NCI-H526 treated with DMSO at 0.1 percent for 48 hours (cell line): Measurements from ENCODE around the gene OR4D1.

Experiments
- DNase-seq: peaks from one replicate; lab custom pipeline; 2025; lab: John Stamatoyannopoulos, UW

OR4D1 gene

GRCh38 chr17:58153671-58154070 lies 5.5 kb downstream of the OR4D1 start:
- DNase-seq: no peak

DNA sequence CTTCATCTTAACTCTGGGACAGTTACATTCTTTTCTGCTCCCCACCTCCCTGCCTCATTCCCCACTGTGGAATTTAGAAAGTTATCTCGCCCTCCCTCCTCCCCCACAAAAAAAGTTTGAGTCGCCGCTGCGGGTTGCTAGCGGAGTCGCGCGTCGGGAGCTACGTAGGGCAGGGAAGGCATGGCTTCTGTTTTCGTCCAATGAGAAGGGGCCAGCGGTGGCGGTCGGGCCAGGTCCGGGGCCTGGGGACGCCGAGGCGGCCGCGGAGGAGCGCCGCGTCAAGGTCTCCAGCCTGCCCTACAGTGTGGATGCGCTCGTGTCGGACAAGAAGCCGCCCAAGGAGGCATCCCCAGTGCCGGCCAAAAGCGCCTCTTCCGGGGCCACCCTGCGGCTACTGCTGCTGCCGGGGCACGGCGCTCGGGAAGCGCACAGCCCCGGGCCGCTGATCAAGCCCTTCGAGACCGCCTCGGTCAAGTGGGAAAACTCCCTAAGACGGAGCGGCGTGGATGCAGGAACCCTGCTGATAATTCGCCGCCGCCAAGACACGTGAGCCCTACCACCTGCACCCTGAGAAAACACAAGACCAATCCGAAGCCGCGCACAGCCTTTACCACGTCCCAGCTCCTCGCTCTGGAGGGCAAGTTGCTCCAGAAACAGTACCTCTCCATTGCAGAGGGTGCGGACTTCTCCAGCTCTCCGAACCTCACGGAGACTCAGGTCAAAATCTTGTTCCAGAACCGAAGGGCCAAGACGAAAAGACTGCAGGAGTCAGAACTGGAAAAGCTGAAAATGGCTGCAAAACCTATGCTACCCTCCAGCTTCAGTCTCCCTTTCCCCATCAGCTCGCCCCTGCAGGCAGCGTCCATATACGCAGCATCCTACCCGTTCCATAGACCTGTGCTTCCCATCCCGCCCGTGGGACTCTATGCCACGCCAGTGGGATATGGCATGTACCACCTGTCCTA lies 8.9 kb downstream of the OR4D1 start:
- DNase-seq: peak; percentile 61

GRCh38 chr17:58158181-58158580 lies 10.0 kb downstream of the OR4D1 start:
- no peak for DNase-seq

- DNase-seq: no peak
Observed at GRCh38 chr17:58161566-58161965, 13.4 kb downstream of the OR4D1 start.

DNA sequence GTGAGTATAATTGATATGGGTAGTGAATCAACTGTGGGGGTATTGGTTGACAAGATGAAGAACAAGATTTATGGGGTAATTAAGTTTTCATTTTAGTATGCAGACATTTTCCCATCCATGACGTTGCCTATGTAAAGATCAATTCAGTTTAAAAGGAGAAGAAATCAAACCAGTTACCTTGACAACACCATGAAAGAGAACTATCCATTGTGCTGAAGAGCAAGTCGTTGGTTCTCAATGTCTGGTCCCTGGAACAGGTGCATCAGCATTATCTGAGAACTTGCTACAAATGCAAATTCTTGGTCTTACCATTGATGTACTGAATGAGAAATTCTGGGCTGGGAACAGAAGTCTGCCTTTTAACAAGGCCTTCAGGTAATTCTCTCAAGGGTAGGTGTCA lies 17.8 kb downstream of the OR4D1 start:
- no peak for DNase-seq

- no peak for DNase-seq
Observed at GRCh38 chr17:58166682-58167081, 18.5 kb downstream of the OR4D1 start, which contains the start of gene OR4D2. Gene OR4D2 (plus strand): TSS chr17:58166982. CDS start chr17:58169656, 2,674 bp downstream.

GRCh38 chr17:58170622-58171021 lies 22.4 kb downstream of the OR4D1 start:
- DNase-seq: no peak

DNA sequence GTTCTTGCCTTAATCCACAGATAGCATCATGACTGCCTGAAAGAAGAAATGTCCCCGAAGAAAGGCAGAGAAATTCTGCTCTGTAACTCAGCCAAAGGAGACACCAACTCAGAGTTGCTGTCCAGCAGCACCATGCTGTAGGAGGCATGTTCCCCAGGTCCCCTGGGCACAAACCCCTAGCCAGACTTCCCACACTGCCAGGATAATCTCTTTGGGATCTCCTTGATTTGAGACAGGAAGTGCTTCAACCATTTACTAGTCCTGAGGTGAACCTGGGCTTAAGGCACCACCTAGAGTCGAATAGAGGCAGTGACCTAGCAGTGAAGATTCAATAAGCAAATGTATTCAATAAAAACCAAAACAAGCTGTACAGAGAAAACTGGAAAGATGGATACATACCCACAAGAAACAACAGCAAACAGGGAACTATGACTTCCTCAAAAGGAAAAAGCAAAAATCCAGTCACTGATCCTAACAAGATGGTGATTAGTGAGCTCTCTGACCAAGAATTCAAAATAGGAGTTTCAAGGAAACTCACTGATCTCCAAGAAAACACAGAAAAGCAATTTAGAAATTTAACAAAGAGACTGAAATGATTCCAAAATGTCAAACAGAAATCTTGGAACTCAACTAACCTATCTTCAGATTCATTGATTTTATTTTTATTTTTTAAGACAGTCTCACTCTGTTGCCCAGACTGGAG lies 24.3 kb downstream of the OR4D1 start:
- DNase-seq: peak; percentile 68

GRCh38 chr17:58174871-58175270 lies 26.7 kb downstream of the OR4D1 start:
- DNase-seq: no peak

DNA sequence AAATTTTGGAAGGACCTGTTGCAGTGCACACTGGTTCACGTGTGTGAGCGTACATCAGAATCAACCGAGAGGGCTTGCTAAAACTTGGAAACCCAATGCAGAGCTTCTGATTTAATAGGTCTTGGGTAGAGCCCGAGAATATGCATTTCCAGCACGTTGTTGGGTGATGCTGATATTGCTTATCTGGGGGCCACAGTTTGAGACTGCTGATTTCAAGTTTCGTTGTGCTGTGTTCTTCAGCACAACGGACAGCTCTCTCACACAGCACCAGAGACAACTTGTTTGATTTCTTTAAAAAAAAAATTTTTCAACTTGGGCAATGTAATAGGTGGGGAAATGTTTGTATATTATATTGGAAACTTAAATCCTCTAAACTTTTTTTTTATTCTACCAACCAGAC lies 28.0 kb downstream of the OR4D1 start:
- DNase-seq: no peak

DNA sequence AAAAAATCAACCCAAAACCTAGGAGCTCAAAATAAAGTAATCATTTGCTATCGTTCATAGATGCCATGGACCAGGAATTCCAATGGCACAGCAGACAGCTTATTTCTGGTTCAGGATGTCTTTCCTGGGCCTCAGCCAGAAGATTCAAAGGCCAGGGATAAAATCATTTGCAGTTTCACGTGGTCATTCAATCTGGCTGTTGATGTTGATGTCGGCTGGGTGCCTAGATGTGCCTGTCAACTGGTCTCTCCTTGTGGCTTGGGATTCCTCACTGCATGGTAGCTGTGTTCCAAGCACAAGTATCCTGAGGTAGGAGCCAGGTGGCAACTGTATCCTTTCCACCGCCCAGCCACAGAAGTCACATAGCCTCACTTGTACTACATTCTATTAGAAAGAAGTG lies 33.6 kb downstream of the OR4D1 start:
- no peak for DNase-seq

DNA sequence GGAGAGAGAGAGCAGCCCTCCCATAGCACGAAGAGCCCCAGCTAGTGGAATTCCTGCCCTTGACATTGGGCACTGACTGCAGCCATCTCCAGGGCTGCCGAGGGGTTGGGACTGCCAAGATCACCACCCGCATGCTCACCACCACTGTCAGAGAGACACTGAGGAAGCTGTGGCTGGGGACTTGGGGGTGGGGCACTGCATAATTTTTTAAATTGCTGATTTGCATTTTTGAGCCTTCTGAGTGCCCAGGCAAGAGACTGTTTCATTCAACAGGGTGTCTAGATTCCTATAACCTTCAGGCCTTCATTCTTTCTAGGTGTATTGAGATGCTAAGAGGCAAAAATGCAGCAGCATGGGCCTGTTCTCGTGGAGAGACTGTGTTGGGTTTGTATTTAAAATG lies 35.3 kb downstream of the OR4D1 start:
- DNase-seq: no peak

GRCh38 chr17:58184308-58184985 lies 36.3 kb downstream of the OR4D1 start:
- no peak for DNase-seq

DNA sequence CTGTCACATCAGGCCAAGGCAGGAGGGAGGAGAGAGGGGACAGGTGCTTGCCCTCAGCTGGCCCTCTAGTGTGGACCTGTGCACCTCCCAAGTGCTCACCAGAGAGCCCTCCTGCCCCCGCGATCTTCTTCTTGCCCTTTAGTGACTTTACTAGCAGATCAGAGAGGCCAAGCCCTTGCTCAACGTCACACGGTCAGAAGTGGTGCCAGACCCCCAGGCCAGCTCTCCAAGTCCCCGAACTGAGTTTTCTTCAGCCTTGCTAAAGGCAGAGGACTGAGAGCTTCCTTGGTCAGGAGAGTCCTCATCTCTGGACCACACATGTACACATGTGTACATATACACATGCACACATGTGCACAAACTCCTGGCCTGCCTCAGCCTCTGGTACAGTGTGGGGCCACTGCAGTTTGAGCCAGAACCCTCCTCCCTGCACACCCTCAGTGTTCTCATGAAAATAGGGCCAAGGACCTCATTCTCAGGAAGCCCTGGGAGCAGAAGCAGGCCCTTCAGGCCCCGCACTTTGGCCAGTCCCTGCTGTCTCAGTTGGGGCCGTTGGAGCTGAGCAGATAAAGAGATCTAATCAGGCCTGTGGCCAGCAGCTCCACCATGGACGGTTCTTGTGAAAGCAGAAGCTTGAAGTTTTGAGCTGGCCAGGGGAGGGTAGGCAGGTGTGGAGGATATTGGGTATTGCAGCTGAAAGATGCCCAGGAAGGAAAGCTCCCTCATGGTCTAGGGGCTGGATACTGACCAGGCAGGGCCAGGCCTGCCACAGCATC lies 37.0 kb downstream of the OR4D1 start:
- no peak for DNase-seq

GRCh38 chr17:58186591-58186990 lies 38.4 kb downstream of the OR4D1 start:
- no peak for DNase-seq

DNA sequence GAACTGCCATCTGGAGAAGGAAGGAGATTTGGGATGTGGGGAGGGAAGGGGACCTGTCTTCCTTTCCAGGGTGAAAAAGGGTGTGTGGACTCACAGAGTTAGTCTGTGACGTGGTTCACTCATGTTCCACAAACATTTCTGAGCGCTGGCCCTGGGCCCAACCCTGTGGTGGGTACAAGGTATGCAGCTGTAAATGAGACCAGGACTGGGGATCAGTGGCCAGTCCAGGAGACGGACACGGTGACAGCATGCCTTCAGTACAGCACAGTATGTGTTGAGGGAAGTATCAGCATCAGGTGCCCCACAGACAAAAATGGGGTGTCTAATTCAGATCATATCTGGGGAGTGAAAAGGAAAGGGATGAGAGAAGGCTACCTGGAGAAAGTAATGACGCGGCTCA lies 38.9 kb downstream of the OR4D1 start:
- no peak for DNase-seq

DNA sequence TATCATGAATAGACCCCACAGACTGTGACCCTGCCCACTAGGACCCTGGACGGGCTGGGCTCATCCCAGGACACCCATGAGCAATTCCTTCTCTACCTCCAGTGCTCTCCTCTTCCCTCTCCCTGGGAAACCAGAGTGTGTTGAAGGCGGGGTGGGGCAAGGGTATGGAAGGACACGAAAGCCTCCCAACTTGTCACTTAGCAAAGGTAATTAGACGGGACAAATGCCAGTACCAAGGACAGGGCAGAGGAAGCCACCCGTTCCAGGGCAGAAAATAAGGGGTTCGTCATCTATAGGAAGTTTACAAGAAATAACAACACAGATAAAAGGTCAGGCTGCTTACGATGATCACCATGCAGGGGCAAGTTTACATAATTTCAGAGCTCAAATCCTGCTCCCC lies 39.5 kb downstream of the OR4D1 start:
- no peak for DNase-seq

- DNase-seq: no peak
Observed at GRCh38 chr17:58189436-58190146, 41.4 kb downstream of the OR4D1 start.

- no peak for DNase-seq
Observed at GRCh38 chr17:58191241-58191896, 43.2 kb downstream of the OR4D1 start.

DNA sequence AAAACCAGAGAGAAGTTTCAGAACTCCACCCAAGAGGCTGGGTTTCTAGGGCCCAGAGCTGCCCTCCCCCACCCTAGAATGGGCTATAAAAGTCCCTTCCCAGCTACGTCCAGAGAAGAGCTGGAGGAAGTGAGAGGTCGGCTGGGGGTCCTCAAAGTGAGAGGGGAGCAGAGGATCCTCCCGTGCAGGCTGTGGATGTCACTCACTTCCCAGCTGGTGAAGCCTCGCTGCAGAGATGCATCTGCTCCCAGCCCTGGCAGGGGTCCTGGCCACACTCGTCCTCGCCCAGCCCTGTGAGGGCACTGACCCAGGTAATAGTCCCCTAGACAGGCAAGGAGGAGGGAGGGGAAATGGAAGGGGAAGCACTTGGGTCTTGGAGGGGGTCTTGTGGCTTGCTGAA lies 44.4 kb downstream of the OR4D1 start, which contains the start of gene EPX:
EPX (plus strand) TSS at position 115 of the 400 bp plus-strand sequence; CDS start at position 236, 121 bp downstream.
- no peak for DNase-seq
